Type B pancreatic cell (in vitro differentiated cells): ENCODE measurements around the gene JAZF1. TPM values are rescaled to one million over a fixed set of nuclear protein-coding genes. Genes with fewer than 3 reads are reported as not detected.

Experiments
- DNase-seq: peaks from one replicate; pipeline ENCODE4 v3.0.0; 2021; ENCODE audit warnings: mixed read lengths; ENCODE audit not compliant: unreplicated experiment; ENCODE audit errors: extremely low spot score
- H3K27ac Mint-ChIP-seq: 2 replicates; pipeline ENCODE4 v1.8.0; 2021; ENCODE audit warnings: mild to moderate bottlenecking, mixed read lengths
- H3K27me3 Mint-ChIP-seq: 2 replicates; pipeline ENCODE4 v1.8.0; 2021; ENCODE audit warnings: mixed read lengths
- H3K36me3 Mint-ChIP-seq: 2 replicates; pipeline ENCODE4 v1.8.0; 2021; ENCODE audit warnings: mixed read lengths
- H3K4me1 Mint-ChIP-seq: one replicate; pipeline ENCODE4 v1.8.0; 2021; ENCODE audit warnings: mixed read lengths; ENCODE audit not compliant: unreplicated experiment
- H3K4me3 Mint-ChIP-seq: 2 replicates; pipeline ENCODE4 v1.8.0; 2021; ENCODE audit warnings: mild to moderate bottlenecking, mixed read lengths
- H3K9me3 Mint-ChIP-seq: 2 replicates; pipeline ENCODE4 v1.8.0; 2021; ENCODE audit warnings: mixed read lengths
- total RNA-seq: library from RNA; stranded (reverse); gene quantifications from 2 replicates; pipeline ENCODE4 v1.2.1, GENCODE V29; 2021; ENCODE audit warnings: low replicate concordance
- TF ChIP-seq, protein P1 (sequence below): fragments of 200-600 bp; sonication (generic); conservative IDR thresholded peaks from 2 replicates; pipeline ENCODE4 v1.5.0; 2021; ENCODE audit warnings: antibody characterized with exemption, mild to moderate bottlenecking

JAZF1 gene
- total RNA-seq, 1 donor from 2014 or later = 4.9 TPM

- no peak for DNase-seq
- no peaks in the 10 kb centered on the region for H3K9me3 Mint-ChIP-seq
- no peaks in the 10 kb centered on the region for H3K4me1 Mint-ChIP-seq
- H3K27ac Mint-ChIP-seq = no peak overlapping the region
- H3K4me3 Mint-ChIP-seq = no peak overlapping the region
- no peaks in the 10 kb centered on the region for H3K27me3 Mint-ChIP-seq
- TF ChIP-seq, protein P1, sequence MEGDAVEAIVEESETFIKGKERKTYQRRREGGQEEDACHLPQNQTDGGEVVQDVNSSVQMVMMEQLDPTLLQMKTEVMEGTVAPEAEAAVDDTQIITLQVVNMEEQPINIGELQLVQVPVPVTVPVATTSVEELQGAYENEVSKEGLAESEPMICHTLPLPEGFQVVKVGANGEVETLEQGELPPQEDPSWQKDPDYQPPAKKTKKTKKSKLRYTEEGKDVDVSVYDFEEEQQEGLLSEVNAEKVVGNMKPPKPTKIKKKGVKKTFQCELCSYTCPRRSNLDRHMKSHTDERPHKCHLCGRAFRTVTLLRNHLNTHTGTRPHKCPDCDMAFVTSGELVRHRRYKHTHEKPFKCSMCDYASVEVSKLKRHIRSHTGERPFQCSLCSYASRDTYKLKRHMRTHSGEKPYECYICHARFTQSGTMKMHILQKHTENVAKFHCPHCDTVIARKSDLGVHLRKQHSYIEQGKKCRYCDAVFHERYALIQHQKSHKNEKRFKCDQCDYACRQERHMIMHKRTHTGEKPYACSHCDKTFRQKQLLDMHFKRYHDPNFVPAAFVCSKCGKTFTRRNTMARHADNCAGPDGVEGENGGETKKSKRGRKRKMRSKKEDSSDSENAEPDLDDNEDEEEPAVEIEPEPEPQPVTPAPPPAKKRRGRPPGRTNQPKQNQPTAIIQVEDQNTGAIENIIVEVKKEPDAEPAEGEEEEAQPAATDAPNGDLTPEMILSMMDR = no peak
- no peaks in the 10 kb centered on the region for H3K36me3 Mint-ChIP-seq
Observed at GRCh38 chr7:27876756-27877155, 303.8 kb downstream of the JAZF1 start.

- no peak overlapping the region for H3K27ac Mint-ChIP-seq
- H3K36me3 Mint-ChIP-seq = no peaks in the 10 kb centered on the region
- TF ChIP-seq, protein P1 = no peak
Observed at GRCh38 chr7:27875832-27876231, 304.8 kb downstream of the JAZF1 start.

GRCh38 chr7:27875061-27875460 is 305.5 kb downstream of the JAZF1 start:
- H3K36me3 Mint-ChIP-seq = no peaks in the 10 kb centered on the region
- TF ChIP-seq, protein P1 = no peak
- DNase-seq = no peak
- H3K27me3 Mint-ChIP-seq = no peaks in the 10 kb centered on the region
- H3K4me1 Mint-ChIP-seq = no peaks in the 10 kb centered on the region
- H3K9me3 Mint-ChIP-seq = no peaks in the 10 kb centered on the region
- H3K4me3 Mint-ChIP-seq = no peak overlapping the region
- no peak overlapping the region for H3K27ac Mint-ChIP-seq

More at GRCh38 chr7:27875832-27876231, 304.8 kb downstream of the JAZF1 start:
- Mint-ChIP-seq H3K4me1 (no peaks in the 10 kb centered on the region), H3K4me3 (no peak overlapping the region), H3K9me3 (no peaks in the 10 kb centered on the region), H3K27me3 (no peaks in the 10 kb centered on the region)
- no peak for DNase-seq

DNA sequence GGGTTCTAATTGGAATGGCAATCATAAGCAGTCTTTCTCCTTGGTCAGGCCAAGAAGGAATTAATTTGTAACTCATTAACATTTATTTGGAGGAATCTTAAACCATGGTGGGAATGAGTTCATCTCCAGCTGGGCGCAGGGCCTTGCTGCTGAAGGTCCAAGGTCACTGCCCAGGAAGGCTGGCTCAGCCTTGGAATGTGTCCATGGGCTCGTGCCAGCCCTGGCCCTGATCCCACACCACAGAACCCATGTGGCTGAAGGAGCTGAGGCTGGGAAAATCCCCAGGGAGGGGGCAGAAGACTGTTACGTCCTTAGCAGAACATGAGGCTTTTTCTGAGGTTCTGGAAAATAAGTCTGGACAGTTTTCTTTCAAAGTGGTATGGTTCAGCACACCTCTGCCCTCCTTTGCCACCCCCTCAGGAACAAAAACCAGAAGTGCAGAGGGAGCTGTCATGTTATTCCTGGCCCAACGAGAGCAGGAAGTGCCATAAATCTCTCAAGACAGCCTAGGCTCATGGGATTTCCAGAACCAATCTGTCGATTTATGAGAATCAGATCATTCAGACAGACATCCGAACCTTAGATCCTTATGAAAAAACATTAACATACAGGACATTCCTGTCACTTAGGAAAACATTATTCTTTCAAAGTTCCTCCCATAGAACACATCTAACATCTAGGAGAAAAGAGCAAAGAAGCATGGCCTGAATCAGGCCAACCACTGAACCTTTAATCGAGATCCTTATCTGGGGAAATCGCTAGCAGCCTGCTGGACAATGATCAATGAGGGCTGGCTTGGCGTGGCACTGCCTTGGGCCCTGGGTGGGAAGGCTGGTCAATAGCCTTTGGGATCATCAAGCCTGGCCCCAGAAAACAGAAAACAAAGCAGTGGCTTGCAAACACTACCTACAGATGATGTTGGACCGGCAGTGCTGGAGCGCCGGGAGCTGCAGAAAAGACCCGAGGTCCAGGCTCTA is 306.3 kb downstream of the JAZF1 start:
- H3K4me1 Mint-ChIP-seq = no peaks in the 10 kb centered on the region
- no peak for DNase-seq
- TF ChIP-seq, protein P1 = no peak
- no peaks in the 10 kb centered on the region for H3K9me3 Mint-ChIP-seq
- H3K27me3 Mint-ChIP-seq = no peaks in the 10 kb centered on the region
- H3K36me3 Mint-ChIP-seq = no peaks in the 10 kb centered on the region
- H3K27ac Mint-ChIP-seq = no peak overlapping the region
- H3K4me3 Mint-ChIP-seq = no peak overlapping the region

DNA sequence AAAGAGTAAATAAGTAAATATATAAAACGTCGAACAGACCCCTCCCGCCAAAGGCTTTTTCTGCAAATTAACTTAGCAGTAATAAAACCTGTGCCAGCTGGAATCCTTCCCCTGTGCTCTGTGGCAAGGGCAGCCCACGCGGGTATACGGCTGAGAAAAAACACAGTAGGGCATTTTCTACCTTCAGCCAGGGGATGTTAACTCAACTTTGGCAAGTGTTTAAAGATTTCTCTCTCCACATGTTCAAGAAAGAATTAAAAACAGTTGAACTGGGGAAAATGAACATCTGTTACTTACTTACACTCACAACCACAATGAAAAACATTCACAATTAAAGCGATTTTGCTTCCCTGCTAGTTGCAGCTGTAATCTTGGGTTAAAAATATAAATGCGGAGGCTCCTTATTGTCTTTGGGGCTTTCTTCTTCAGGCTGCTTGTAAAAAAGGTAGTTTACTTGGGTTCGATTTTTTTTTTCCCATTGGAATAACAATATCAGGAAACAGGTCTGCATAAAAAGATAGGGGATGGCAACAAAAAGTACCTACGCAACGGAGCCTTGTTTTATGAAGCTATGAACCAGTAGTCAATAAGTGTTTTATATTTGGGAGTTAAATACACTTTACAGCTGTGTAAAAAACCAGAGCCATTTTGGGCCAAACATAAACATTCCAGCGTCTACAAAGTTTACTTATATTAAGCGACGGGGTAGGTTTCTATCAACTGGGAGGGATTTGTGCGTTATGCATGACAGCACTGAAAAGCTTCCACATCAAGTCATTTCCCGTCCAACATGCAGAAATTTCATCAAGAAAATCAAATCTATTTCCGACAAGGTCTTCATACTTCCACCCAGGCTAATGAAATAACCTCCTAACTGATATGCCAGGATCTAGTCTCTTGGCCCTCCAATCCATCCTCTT is 308.0 kb downstream of the JAZF1 start:
- DNase-seq = no peak
- H3K9me3 Mint-ChIP-seq = no peaks in the 10 kb centered on the region
- H3K27ac Mint-ChIP-seq = no peak overlapping the region
- H3K27me3 Mint-ChIP-seq = no peaks in the 10 kb centered on the region
- H3K4me1 Mint-ChIP-seq = no peaks in the 10 kb centered on the region
- TF ChIP-seq, protein P1 = no peak
- no peak overlapping the region for H3K4me3 Mint-ChIP-seq
- H3K36me3 Mint-ChIP-seq = no peaks in the 10 kb centered on the region
